CD14-positive monocyte (primary cell): ENCODE data around the gene C11orf97. TPM values are rescaled to one million over a fixed set of nuclear protein-coding genes. Genes with fewer than 3 reads are reported as not detected.
A peak's percentile ranks its signal among the peaks of the same experiment; 100 is the strongest.

Experiments
- DNase-seq, 3 donors: peaks; one replicate each; pipeline ENCODE4 v3.0.0-alpha.2; 2011 to 2022
- H2AFZ ChIP-seq: 2 replicates; pipeline ENCODE4 v1.6.0; 2012; ENCODE audit warnings: mild to moderate bottlenecking, low read depth, low read length, inconsistent platforms; ENCODE audit not compliant: insufficient read depth, poor library complexity, severe bottlenecking
- H3K27ac ChIP-seq, 2 donors: 1 replicate in 1 of 2; 2 replicates in 1 of 2; pipeline ENCODE4 v1.5.1; 2012 to 2013; ENCODE audit warnings: low read length in 2 of 2, control low read depth in 1 of 2, inconsistent platforms in 1 of 2, low read depth in 1 of 2, mild to moderate bottlenecking in 1 of 2
- H3K27me3 ChIP-seq, 2 donors: one replicate each; pipeline versions ENCODE4 v1.6.0 to v1.6.1; 2011 to 2013; ENCODE audit warnings: low read length in 2 of 2; ENCODE audit not compliant: control insufficient read depth in 2 of 2, insufficient read depth in 2 of 2
- H3K36me3 ChIP-seq, 2 donors: replicated peaks in 1 of 2; 1 replicate in 1 of 2; 2 replicates in 1 of 2; pipeline versions ENCODE4 v1.5.1 to v1.6.1; 2012 to 2013; ENCODE audit warnings: low read length in 2 of 2, control low read depth in 1 of 2, inconsistent platforms in 1 of 2, mild to moderate bottlenecking in 1 of 2; ENCODE audit not compliant: insufficient read depth in 2 of 2, control insufficient read depth in 1 of 2
- H3K4me1 ChIP-seq, 2 donors: 1 replicate in 1 of 2; 2 replicates in 1 of 2; pipeline versions ENCODE4 v1.5.1 to v1.6.1; 2012 to 2013; ENCODE audit warnings: low read length in 2 of 2, control low read depth in 1 of 2, inconsistent platforms in 1 of 2, mild to moderate bottlenecking in 1 of 2, moderate library complexity in 1 of 2; ENCODE audit not compliant: insufficient read depth in 2 of 2, control insufficient read depth in 1 of 2
- H3K4me2 ChIP-seq: replicated peaks from 2 replicates; pipeline ENCODE3; 2012; ENCODE audit warnings: low read length, moderate library complexity, mild to moderate bottlenecking; ENCODE audit not compliant: poor library complexity, severe bottlenecking; ENCODE audit errors: extremely low read depth
- H3K4me3 ChIP-seq, 3 experiments: fragments of 200-600 bp in 1 of 3; sonication (generic) in 1 of 3; replicated peaks in 1 of 3; 1 replicate in 2 of 3; 2 replicates in 1 of 3; pipeline ENCODE4 v1.5.1; 2011 to 2013; ENCODE audit warnings: low read length in 3 of 3, mild to moderate bottlenecking in 3 of 3, control low read depth in 2 of 3, low read depth in 2 of 3, inconsistent platforms in 1 of 3, moderate library complexity in 1 of 3
- H3K79me2 ChIP-seq: 2 replicates; pipeline ENCODE4 v1.6.0; 2012; ENCODE audit warnings: mild to moderate bottlenecking, control low read depth, inconsistent platforms, low read length, moderate library complexity; ENCODE audit not compliant: insufficient read depth
- H3K9ac ChIP-seq: 2 replicates; pipeline ENCODE4 v1.6.0; 2017; ENCODE audit warnings: low read length, mild to moderate bottlenecking; ENCODE audit not compliant: insufficient read depth, poor library complexity, severe bottlenecking
- H3K9me3 ChIP-seq, 2 donors: replicated peaks in 1 of 2; 1 replicate in 1 of 2; 2 replicates in 1 of 2; pipeline versions ENCODE4 v1.5.1 to v1.6.1; 2012 to 2013; ENCODE audit warnings: low read length in 2 of 2, control low read depth in 1 of 2; ENCODE audit not compliant: control insufficient read depth in 1 of 2, insufficient read depth in 1 of 2
- H4K20me1 ChIP-seq: 2 replicates; pipeline ENCODE4 v1.6.0; 2012; ENCODE audit warnings: mild to moderate bottlenecking, low read length, control low read depth, moderate library complexity; ENCODE audit not compliant: insufficient read depth
- H3K27ac Mint-ChIP-seq, 7 donors: one replicate each; pipeline ENCODE4 v1.8.0; 2020; ENCODE audit warnings: mild to moderate bottlenecking in 7 of 7, mixed read lengths in 7 of 7, moderate library complexity in 6 of 7, inconsistent platforms in 2 of 7
- H3K27me3 Mint-ChIP-seq, 3 donors: one replicate each; pipeline ENCODE4 v1.8.0; 2021 to 2022; ENCODE audit warnings: low read depth in 3 of 3, mild to moderate bottlenecking in 3 of 3, mixed read lengths in 3 of 3, moderate library complexity in 3 of 3, inconsistent platforms in 1 of 3
- H3K36me3 Mint-ChIP-seq, 2 donors: one replicate each; pipeline ENCODE4 v1.8.0; 2020; ENCODE audit warnings: mixed read lengths in 2 of 2, inconsistent platforms in 1 of 2, mild to moderate bottlenecking in 1 of 2
- H3K4me1 Mint-ChIP-seq: one replicate; pipeline ENCODE4 v1.8.0; 2020; ENCODE audit warnings: mild to moderate bottlenecking, mixed read lengths
- H3K4me3 Mint-ChIP-seq, 2 donors: one replicate each; pipeline ENCODE4 v1.8.0; 2020; ENCODE audit warnings: mild to moderate bottlenecking in 2 of 2, mixed read lengths in 2 of 2, moderate library complexity in 1 of 2
- H3K9me3 Mint-ChIP-seq, 7 donors: one replicate each; pipeline ENCODE4 v1.8.0; 2020 to 2022; ENCODE audit warnings: mixed read lengths in 7 of 7, mild to moderate bottlenecking in 6 of 7, moderate library complexity in 6 of 7, inconsistent platforms in 2 of 7
- CTCF ChIP-seq: fragments of 200-600 bp; IDR thresholded peaks from one replicate; pipeline ENCODE4 v1.8.0; 2022; ENCODE audit warnings: antibody characterized with exemption, mild to moderate bottlenecking
- WGBS: methylation state at CpG from one replicate; pipeline ENCODE4 v1.1.5; 2013; ENCODE audit warnings: missing lambda C conversion rate; ENCODE audit not compliant: insufficient coverage; 5-methylcytosine and 5-hydroxymethylcytosine counted together
- intact Hi-C, 2 donors: fragments of 100-400 bp; cut with micrococcal nuclease; formaldehyde crosslinking; loops; one replicate each; pipeline versions ENCODE4 v1.15.0 to v1.15.1; 2023
- polyA plus RNA-seq, 3 donors: library from polyadenylated mRNA; depleted of rRNA in 1 of 3; unstranded in 2 of 3; stranded (reverse) in 1 of 3; fragments of 300-500 nt in 2 of 3; fragments of >200 nt in 1 of 3; fragmentation: Illumina TruSeq in 2 of 3; gene quantifications; 1 replicate in 2 of 3; 2 replicates in 1 of 3; pipeline ENCODE4 v1.2.3, GENCODE V29; 2012 to 2021

C11orf97 gene
- polyA plus RNA-seq, 3 donors = not detected

- H2AFZ ChIP-seq = no peak overlapping the region
- H3K27ac ChIP-seq = no peak overlapping the region
- H3K4me3 ChIP-seq = no peak overlapping the region
- H3K9me3 Mint-ChIP-seq = no peaks in the 10 kb centered on the region
- peaks cover 32 to 40% of the 10 kb centered on the region in 2 donors for H3K4me1 ChIP-seq
- H3K27ac Mint-ChIP-seq = no peak overlapping the region
- no peak overlapping the region for H3K4me3 Mint-ChIP-seq
- H3K9ac ChIP-seq = no peak overlapping the region
- DNase-seq = no peak
- no peak overlapping the region for H3K4me2 ChIP-seq
- 43% methylated on average over 1 of the region's 1 CpG for WGBS
- intact Hi-C loops = no loop called here
- H4K20me1 ChIP-seq = no peaks in the 10 kb centered on the region
- no peaks in the 10 kb centered on the region for H3K27me3 ChIP-seq
- H3K36me3 Mint-ChIP-seq = no peaks in the 10 kb centered on the region
- H3K4me1 Mint-ChIP-seq = peaks cover 45% of the 10 kb centered on the region
- H3K27me3 Mint-ChIP-seq = no peaks in the 10 kb centered on the region
- H3K9me3 ChIP-seq = no peaks in the 10 kb centered on the region
- peaks cover 78% of the 10 kb centered on the region for H3K79me2 ChIP-seq
- H3K36me3 ChIP-seq = no peaks in the 10 kb centered on the region
- no peak for TF ChIP-seq CTCF
Observed at GRCh38 chr11:94539420-94539819, 27.2 kb downstream of the C11orf97 start.

GRCh38 chr11:94543695-94544645 is 31.7 kb downstream of the C11orf97 start, which contains the start of gene FUT4:
Gene FUT4, plus strand, starts transcription at chr11:94543921. Its CDS starts 213 bp downstream, at chr11:94544134.
- peaks cover 48% of the 10 kb centered on the region for H3K4me1 Mint-ChIP-seq
- Histone ChIP-seq H4K20me1 (peaks cover 27% of the 10 kb centered on the region), H3K79me2 (peaks cover 96% of the 10 kb centered on the region), H3K27ac (peak within 1 kb of the TSS; percentile 96 to 99), H3K4me2 (peak within 1 kb of the TSS; percentile 93), H3K36me3 (no peaks in the 10 kb centered on the region), H3K9me3 (no peaks in the 10 kb centered on the region), H3K4me3 (peak within 1 kb of the TSS; percentile 75 to 91 (median 91)), H3K27me3 (no peaks in the 10 kb centered on the region), H3K4me1 (peaks cover 48 to 49% of the 10 kb centered on the region in 2 donors), H2AFZ (peak within 1 kb of the TSS; percentile 88), H3K9ac (peak within 1 kb of the TSS; percentile 93)
- TF ChIP-seq CTCF = no peak
- peak within 1 kb of the TSS; percentile 99 to 100 for H3K4me3 Mint-ChIP-seq
- intact Hi-C loops = loop anchor here in 1 of 2 donors (2.0 to 5.0 kb wide), 2 partner anchors 31 to 58 kb away; no protein-coding TSS in a partner anchor
- H3K9me3 Mint-ChIP-seq = peaks cover 0 to 2% (median 0%) of the 10 kb centered on the region in 7 donors
- DNase-seq = peak; percentile 72 to 80 (median 77)
- peaks cover 6 to 8% of the 10 kb centered on the region in 2 donors for H3K36me3 Mint-ChIP-seq
- H3K27me3 Mint-ChIP-seq = no peaks in the 10 kb centered on the region
- peak within 1 kb of the TSS; percentile 99 to 100 (median 100) for H3K27ac Mint-ChIP-seq
- WGBS = under 1% methylated on average over 109 of the region's 109 CpGs
